GM10266 (cell line): ENCODE results near the gene HAGHL.

Experiments
- DNase-seq: peaks from one replicate; pipeline ENCODE4 v3.0.0; 2012; ENCODE audit errors: extremely low spot score
- TF ChIP-seq, protein P1 (sequence below): IDR thresholded peaks from 2 replicates; pipeline ENCODE4 v1.5.1; 2012; ENCODE audit warnings: mild to moderate bottlenecking, low read depth; ENCODE audit not compliant: control insufficient read depth, insufficient read depth; ENCODE audit errors: missing control alignments

Gene HAGHL

DNA sequence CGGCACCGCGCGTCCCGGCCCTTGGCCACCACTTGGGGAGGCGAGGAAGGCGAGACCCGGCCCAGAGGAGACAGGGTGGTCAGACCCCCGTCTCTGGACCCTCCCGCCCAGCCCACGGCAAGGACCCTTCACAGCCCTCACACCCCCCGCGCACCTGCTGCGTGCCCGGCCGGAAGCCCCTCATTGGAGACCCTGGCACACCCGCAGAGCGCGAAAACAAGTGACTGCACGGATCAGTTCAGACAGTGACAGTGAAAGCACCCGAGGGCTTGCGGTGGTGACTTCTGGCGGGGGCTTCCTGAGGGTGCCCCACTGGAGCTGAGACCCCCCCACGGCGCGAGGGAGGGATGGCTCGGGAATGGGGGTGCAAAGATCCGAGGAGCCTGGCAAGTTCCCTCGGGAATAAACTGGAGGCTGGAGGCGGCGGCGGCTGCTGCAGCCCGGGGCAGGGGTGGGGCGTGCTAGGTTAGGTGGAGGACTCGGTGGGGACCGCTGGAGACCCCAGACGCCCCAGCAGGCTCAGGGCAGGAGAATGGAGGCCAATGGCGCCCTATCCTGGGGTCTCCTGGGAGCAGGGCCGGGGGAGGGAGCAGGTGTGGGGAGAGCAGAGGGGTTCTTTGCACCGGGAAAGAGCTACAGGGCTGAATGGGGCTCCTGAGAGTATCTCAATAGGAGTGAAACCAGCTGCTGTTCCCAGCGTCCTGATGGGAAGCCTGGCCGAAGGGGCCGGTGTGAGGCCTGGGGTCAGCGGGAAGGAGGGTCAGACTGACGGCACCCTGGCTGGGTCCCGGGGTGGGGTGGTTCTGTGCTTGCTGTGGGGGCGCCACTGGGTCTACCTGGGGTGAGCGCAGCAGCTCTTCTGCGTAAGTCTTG, 20.5 kb upstream of the HAGHL start:
- DNase-seq = no peak
- TF ChIP-seq, protein P1, sequence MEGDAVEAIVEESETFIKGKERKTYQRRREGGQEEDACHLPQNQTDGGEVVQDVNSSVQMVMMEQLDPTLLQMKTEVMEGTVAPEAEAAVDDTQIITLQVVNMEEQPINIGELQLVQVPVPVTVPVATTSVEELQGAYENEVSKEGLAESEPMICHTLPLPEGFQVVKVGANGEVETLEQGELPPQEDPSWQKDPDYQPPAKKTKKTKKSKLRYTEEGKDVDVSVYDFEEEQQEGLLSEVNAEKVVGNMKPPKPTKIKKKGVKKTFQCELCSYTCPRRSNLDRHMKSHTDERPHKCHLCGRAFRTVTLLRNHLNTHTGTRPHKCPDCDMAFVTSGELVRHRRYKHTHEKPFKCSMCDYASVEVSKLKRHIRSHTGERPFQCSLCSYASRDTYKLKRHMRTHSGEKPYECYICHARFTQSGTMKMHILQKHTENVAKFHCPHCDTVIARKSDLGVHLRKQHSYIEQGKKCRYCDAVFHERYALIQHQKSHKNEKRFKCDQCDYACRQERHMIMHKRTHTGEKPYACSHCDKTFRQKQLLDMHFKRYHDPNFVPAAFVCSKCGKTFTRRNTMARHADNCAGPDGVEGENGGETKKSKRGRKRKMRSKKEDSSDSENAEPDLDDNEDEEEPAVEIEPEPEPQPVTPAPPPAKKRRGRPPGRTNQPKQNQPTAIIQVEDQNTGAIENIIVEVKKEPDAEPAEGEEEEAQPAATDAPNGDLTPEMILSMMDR = no peak

DNA sequence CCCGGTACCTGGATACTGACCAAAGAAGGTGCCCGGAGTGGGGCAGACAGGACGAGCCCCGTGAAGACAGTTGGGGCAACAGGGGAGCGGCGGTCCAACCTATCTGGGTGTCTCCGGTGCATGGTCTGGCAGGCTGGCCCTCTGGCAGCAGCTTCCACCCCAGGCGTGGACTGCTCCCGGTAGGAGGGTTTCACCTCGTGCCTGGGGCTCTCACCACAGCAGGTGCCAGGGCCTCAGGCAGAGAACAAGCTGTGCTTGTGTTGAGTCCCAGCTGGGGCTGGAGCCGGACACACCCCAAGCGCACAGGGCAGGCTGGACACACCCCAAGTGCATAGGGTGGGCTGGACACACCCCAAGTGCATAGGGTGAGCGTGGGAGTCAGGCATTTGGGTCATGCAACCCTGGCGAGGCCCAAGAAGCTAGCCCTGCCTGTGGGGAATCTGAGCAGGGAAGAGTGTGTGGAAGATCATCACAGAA, 19.8 kb upstream of the HAGHL start:
- TF ChIP-seq, protein P1 = no peak
- DNase-seq = no peak

DNA sequence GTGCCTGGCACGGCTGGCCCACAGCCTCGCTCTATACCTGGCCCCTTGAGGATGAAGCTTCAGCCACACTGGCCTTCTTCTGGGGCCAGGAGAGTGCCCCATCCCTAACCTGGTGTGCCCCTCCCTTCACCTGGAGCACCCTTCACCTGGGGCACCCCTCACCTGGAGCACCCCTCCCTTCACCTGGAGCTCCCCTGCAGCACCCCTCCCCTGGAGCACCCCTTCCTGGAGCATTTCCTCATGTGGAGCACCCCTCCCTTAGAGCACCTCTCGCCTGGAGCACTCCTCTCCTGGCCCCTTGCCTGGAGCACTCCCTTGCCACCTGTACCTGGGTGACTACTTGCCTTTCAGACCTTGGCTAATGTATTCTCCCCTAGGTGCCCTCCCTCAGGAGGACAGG, 18.9 kb upstream of the HAGHL start:
- TF ChIP-seq, protein P1 = no peak
- no peak for DNase-seq

DNA sequence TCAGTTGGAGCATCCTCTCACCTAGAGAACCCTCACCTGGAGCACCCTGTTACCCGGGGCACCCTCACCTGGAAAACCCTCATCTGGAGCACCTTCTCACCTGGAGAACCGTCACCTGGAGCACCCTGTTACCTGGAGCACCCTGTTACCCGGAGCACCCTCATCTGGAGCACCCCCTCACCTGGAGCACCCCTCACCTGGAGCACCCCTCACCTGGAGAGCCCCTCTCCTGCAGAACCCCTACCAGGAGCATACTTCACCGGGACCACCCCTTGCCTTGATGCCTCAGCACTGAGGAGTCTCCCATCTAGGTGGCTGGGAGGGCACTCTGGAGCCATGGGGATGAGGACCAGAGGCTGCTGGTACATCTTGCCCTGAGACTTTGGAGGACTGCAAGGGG, 17.9 kb upstream of the HAGHL start:
- TF ChIP-seq, protein P1 = no peak
- no peak for DNase-seq

DNA sequence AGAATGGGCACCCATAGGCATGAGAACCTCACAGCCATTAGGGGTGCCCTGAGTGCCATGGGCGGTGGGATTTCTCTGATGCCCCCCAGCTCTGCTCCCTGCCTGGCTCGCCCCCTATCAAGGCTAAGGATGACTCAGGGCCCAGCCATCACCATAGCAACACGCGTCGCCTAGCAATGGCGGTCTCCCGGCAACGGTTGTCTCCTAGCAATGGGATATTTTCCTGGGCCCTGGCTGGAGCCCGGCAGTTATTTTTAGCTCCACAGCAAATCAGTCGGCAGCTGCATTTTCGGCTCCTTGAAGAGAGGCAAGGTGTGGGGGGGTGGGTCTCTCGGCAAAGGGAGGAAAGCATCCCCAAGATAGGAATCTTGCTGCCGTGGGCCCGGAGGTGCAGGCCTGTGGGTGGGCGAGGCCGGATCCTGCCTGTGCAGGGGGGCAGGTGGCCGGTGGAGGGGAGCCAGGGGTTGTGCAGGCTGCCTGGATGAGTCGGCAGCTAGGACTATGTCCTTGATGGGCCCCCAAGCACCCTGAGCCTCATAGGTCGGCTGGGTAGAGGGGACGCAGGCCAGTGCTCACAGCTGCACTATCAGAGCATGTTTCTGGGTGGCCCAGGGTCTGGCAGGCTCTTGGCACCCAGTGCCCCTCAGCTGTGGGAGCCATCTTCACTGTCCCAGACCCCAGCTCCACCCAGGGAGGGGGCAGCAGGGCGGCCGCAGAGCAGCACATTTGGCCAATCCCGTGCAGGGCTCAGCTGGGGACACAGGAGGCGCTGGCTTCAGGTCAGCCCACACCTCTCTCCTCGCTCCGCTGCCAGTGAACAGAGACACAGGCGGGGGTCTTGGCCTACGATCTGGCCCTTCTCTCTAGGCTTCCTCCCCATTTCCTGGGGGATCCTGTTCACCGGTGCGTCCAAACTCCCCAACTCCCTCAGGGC, 17.1 kb upstream of the HAGHL start:
- TF ChIP-seq, protein P1 = no peak
- no peak for DNase-seq

DNA sequence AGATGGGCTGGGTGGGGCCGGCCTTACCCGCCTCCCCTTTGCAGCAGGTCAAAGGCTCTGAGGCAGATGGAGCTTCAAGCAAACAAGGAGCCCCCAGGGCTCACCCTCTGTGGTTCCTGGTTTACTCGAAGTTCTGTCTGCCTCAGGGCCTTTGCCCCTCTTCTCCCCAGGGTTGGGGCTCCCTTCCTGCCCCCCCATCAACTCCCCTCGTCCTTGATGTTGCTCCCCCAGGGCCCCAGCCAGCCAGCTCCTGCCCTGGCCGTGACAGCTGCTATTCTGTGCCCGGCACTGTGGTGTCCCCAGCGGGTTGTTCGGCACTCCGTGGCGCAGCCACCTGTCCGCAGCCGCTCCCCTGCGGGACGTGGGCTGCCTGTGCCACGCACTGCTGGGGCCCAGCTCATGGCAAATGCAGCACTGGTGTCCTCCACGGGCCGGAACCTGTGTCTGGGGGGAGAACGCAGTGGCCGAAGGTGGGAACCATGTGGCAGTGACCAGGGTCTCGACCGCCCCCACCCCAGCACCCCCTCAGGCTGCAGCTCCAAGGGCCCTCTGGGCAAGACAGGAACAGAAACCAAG, 16.3 kb upstream of the HAGHL start:
- TF ChIP-seq, protein P1 = no peak

More for the DNA sequence above, 16.3 kb upstream of the HAGHL start:
- no peak for DNase-seq
